ENCODE results near the gene BLID. TPM values are rescaled to one million over a fixed set of nuclear protein-coding genes. Genes with fewer than 3 reads are reported as not detected.

BLID gene
- total and polyA plus RNA-seq, 2 of the 4 experiments (the other 2 are of a cell fraction) = 0.24 to 30.8 TPM

DNA sequence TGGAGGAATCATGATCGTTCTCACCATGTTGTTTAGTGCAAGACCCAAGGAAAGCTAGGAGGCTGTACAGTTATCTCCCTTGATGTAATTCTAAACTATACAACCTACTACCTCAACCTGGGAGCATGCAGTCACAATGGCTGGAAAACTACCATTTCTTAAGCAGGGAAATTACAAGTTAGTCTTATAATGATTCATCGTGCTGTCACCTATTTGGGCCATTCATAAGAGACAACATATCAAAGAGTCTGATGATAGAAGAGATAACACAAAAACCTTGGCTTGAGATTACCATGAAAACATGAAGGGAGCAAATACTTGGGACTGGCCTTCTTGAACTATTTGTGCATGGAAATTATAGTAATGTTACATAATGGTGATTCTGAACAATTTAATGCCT, 30.5 kb upstream of the BLID start:
- no peaks in the 10 kb centered on the region for H3K9me3 ChIP-seq (ENCODE audit: control insufficient read depth, insufficient read depth, low read length)
- H2BK120ac ChIP-seq (ENCODE audit: low read depth, low read length) = no peak overlapping the region
- H3K79me1 ChIP-seq (ENCODE audit: low read depth in 1 of 2, low read length in 2 of 2) = peaks cover 15 to 50% of the 10 kb centered on the region in 2 experiments; a peak in 3 of 4 replicates
- peak overlapping the region; percentile 60; the same call in 1 of the 2 replicates for H3K18ac ChIP-seq (ENCODE audit: low read depth, low read length)
- no peak overlapping the region for H2BK20ac ChIP-seq (ENCODE audit: low read depth, low read length)
- H2BK5ac ChIP-seq (ENCODE audit: low read depth, low read length, poor library complexity, severe bottlenecking) = peak overlapping the region; percentile 75
- in situ Hi-C loops (cut with MboI; ENCODE audit: low sequenced_read_pairs) (no loop called here), intact Hi-C loops (cut with micrococcal nuclease) (no loop called here), dilution Hi-C loops (cut with HindIII; ENCODE audit: low sequenced_read_pairs, unreplicated experiment) (no loop called here)
- H3K27me3 ChIP-seq (ENCODE audit: control insufficient read depth, insufficient read depth, low read length) = no peaks in the 10 kb centered on the region
- no peak overlapping the region for H2AK9ac ChIP-seq (replicated peaks; ENCODE audit: low read depth, low read length, poor library complexity)
- H3K23ac ChIP-seq (ENCODE audit: low read depth, low read length) = peak overlapping the region; percentile 13; the same call in 1 of the 2 replicates
- H3K27ac ChIP-seq (ENCODE audit: insufficient read depth, low read length) = peak overlapping the region; percentile 57; the same call in 1 of the 2 replicates
- peak overlapping the region in 1 of 2 experiments; percentile 65; a peak in 1 of 4 replicates for H4K8ac ChIP-seq (ENCODE audit: low read depth in 2 of 2, low read length in 2 of 2)
- peaks cover 15% of the 10 kb centered on the region for H3K9me1 ChIP-seq (ENCODE audit: insufficient read depth, low read length)
- WGBS, 2 experiments (ENCODE audit: extremely low coverage in 2 of 2, insufficient read length in 1 of 2) = no CpG with 5 or more reads among the region's 2 CpGs
- no peak overlapping the region for H4K91ac ChIP-seq (ENCODE audit: insufficient read depth, low read depth, low read length)
- no TSS peak for BruUV-seq (replicated peaks)
- H3K56ac ChIP-seq (ENCODE audit: extremely low read depth, insufficient read depth, low read length) = no peak overlapping the region
- ATAC-seq (ENCODE audit: low read depth) (no peak), DNase-seq (peak; percentile 61)
- no peak overlapping the region; the same call in 1 of the 2 replicates for H3K14ac ChIP-seq (replicated peaks; ENCODE audit: low read depth, low read length)
- ChIA-PET POLR2A (ENCODE audit: unreplicated experiment) (interaction anchor here (1.8 kb wide), 1 partner anchor 34 kb away, joined by 6 read pairs; no protein-coding TSS in a partner anchor), CTCF (no interaction called here)
- no peak for TF ChIP-seq ELK1 (IDR thresholded peaks at IDR 0.05; ENCODE audit: borderline replicate concordance, low read depth, low read length)
- TF ChIP-seq NFE2L2 (IDR thresholded peaks at IDR 0.05; ENCODE audit: low read depth, low read length) = no peak
- no peak; the same call in 1 of the 2 replicates for TF ChIP-seq RFX5 (IDR thresholded peaks at IDR 0.05; ENCODE audit: low read depth, low read length)
- TF ChIP-seq CHD1 (IDR thresholded peaks at IDR 0.05; ENCODE audit: low read depth, low read length) = no peak
- TF ChIP-seq CEBPB (IDR thresholded peaks at IDR 0.05; ENCODE audit: low read depth, low read length) = no peak
- TF ChIP-seq RCOR1 (IDR thresholded peaks at IDR 0.05; ENCODE audit: insufficient replicate concordance, low read length) = no peak
- H3K4me1 ChIP-seq (ENCODE audit: control insufficient read depth, insufficient read depth, low read length) = peaks cover 10% of the 10 kb centered on the region
- no peak overlapping the region for H2BK15ac ChIP-seq (ENCODE audit: low read depth, low read length)
- H4K5ac ChIP-seq (ENCODE audit: low read depth, low read length) = no peak overlapping the region
- H3K9ac ChIP-seq (ENCODE audit: low read depth, low read length) = no peak overlapping the region
- no peak overlapping the region for H2AK5ac ChIP-seq (ENCODE audit: low read depth, low read length)
- no peak overlapping the region for H3K4me3 ChIP-seq (ENCODE audit: insufficient read depth, low read depth, low read length)
- H3K4me2 ChIP-seq (ENCODE audit: low read depth, low read length) = peak overlapping the region; percentile 36; the same call in 1 of the 2 replicates
- no peak overlapping the region for H3K4ac ChIP-seq (ENCODE audit: low read depth, low read length)
- no peak overlapping the region for H2AFZ ChIP-seq (replicated peaks; ENCODE audit: low read length, poor library complexity)
- H4K20me1 ChIP-seq (ENCODE audit: insufficient read depth, low read length) = peaks cover 37% of the 10 kb centered on the region; the same call in 1 of the 2 replicates
- H3K36me3 ChIP-seq (ENCODE audit: control insufficient read depth, insufficient read depth, low read length) = peaks cover 37% of the 10 kb centered on the region
